Glutamatergic neuron (in vitro differentiated cells): ENCODE data around the gene RBM18. TPM values are rescaled to one million over a fixed set of nuclear protein-coding genes. Genes with fewer than 3 reads are reported as not detected.
A peak's percentile ranks its signal among the peaks of the same experiment; 100 is the strongest.

Experiments used
- DNase-seq: peaks from one replicate; pipeline ENCODE4 v3.0.0; 2022
- H3K27ac Mint-ChIP-seq: one replicate; pipeline ENCODE4 v1.8.0; 2020; ENCODE audit warnings: mild to moderate bottlenecking, mixed read lengths, inconsistent platforms; ENCODE audit not compliant: unreplicated experiment
- H3K27me3 Mint-ChIP-seq: one replicate; pipeline ENCODE4 v1.8.0; 2020; ENCODE audit warnings: mild to moderate bottlenecking, moderate library complexity, mixed read lengths, inconsistent platforms; ENCODE audit not compliant: unreplicated experiment
- H3K36me3 Mint-ChIP-seq: one replicate; pipeline ENCODE4 v1.8.0; 2020; ENCODE audit warnings: mild to moderate bottlenecking, mixed read lengths, inconsistent platforms; ENCODE audit not compliant: unreplicated experiment
- H3K4me1 Mint-ChIP-seq: one replicate; pipeline ENCODE4 v1.8.0; 2020; ENCODE audit warnings: mild to moderate bottlenecking, low read depth, mixed read lengths, inconsistent platforms; ENCODE audit not compliant: unreplicated experiment
- H3K4me3 Mint-ChIP-seq: one replicate; pipeline ENCODE4 v1.8.0; 2020; ENCODE audit warnings: mild to moderate bottlenecking, mixed read lengths, inconsistent platforms; ENCODE audit not compliant: unreplicated experiment
- H3K9me3 Mint-ChIP-seq: one replicate; pipeline ENCODE4 v1.8.0; 2020; ENCODE audit warnings: mild to moderate bottlenecking, moderate library complexity, mixed read lengths, inconsistent platforms; ENCODE audit not compliant: unreplicated experiment
- total RNA-seq: library from RNA; stranded (reverse); fragmentation: NEBNext Ultra II Directional; extraction: Animal tissue kit (Norgen Biotek cat#: 25700); gene quantifications from one replicate; pipeline ENCODE4 v1.2.1, GENCODE V29; 2021; ENCODE audit not compliant: unreplicated experiment
- TF ChIP-seq, protein P1 (sequence below): fragments of 200-600 bp; sonication (generic); IDR thresholded peaks from one replicate; pipeline ENCODE4 v1.5.0; 2021; ENCODE audit not compliant: partially characterized antibody, unreplicated experiment

Gene RBM18
- total RNA-seq, 1 donor from 2014 or later: 27.3 TPM

DNA sequence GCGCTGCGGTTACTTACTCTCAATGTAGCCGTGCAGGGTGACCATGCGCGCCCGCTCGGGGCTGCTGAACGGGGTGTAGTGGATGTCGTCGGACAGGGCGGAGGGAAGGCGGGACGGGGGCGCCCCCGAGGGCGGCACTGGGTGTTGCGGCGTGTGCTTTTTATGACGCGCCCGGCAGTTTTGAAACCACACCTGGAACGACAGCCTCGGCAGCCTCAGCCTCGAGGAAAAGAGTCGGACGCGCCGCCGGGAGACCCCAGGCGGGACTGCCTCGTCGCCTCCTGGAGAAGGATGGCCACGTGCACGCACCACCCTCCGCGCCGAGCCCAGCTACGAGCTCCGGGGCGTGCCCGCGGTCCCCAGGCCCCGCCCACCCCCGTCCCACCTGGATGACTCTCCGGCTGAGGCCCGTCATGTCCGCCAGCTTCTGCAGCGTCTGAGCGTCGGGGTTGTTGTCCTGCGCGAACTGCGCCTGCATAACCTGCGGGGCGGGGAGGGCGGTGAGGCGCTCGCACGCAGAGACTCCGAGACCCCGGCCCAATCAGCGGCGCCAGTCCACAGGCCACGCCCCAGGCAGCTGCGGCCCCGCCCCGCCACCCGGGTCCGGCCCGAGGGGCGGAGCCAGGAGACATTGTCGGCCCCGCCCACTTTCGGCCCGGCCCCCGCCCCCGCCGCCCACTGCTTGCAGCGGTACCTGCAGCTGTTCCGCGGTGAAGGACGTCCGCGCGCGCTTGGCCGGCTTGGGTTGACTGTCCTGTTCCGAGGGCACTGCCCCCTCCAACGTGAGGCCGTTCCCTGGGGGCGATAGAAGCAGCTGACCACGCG, 50.8 kb downstream of the RBM18 start:
- DNase-seq: peak; percentile 86
- Mint-ChIP-seq H3K4me1 (peaks cover 9% of the 10 kb centered on the region), H3K27me3 (peaks cover 28% of the 10 kb centered on the region), H3K4me3 (peak overlapping the region; percentile 81), H3K9me3 (peaks cover 16% of the 10 kb centered on the region), H3K27ac (no peak overlapping the region), H3K36me3 (peaks cover 10% of the 10 kb centered on the region)
- TF ChIP-seq, protein P1, sequence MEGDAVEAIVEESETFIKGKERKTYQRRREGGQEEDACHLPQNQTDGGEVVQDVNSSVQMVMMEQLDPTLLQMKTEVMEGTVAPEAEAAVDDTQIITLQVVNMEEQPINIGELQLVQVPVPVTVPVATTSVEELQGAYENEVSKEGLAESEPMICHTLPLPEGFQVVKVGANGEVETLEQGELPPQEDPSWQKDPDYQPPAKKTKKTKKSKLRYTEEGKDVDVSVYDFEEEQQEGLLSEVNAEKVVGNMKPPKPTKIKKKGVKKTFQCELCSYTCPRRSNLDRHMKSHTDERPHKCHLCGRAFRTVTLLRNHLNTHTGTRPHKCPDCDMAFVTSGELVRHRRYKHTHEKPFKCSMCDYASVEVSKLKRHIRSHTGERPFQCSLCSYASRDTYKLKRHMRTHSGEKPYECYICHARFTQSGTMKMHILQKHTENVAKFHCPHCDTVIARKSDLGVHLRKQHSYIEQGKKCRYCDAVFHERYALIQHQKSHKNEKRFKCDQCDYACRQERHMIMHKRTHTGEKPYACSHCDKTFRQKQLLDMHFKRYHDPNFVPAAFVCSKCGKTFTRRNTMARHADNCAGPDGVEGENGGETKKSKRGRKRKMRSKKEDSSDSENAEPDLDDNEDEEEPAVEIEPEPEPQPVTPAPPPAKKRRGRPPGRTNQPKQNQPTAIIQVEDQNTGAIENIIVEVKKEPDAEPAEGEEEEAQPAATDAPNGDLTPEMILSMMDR: no peak

DNA sequence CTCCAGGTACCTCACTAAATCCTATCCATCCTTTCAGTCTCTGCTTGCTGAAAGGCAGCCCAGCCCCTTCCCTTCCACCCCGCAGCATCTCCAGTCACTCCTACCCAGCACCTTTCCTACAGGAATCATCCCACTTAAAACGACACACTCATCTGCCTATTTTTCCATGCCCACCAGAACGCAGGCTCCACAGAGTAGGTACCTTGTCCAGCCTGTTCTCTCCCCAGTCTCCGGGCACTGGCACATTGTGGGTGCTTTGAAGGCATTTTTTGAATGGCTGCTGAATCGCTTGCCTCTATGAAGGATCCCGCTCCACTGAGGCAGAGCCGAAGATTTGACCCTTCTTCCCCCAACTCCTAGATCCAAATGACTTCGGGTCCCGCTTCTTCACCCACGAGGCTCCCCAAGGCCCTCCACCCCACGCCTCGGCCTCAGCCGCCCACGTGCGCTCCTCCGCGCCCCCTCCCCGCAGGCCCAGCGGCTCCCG, 51.5 kb downstream of the RBM18 start:
- H3K4me3 Mint-ChIP-seq: peak overlapping the region; percentile 43
- H3K9me3 Mint-ChIP-seq: peaks cover 11% of the 10 kb centered on the region
- H3K27me3 Mint-ChIP-seq: peaks cover 21% of the 10 kb centered on the region
- no peak overlapping the region for H3K27ac Mint-ChIP-seq
- TF ChIP-seq, protein P1: no peak
- peaks cover 4% of the 10 kb centered on the region for H3K4me1 Mint-ChIP-seq
- H3K36me3 Mint-ChIP-seq: peaks cover 5% of the 10 kb centered on the region
- no peak for DNase-seq

DNA sequence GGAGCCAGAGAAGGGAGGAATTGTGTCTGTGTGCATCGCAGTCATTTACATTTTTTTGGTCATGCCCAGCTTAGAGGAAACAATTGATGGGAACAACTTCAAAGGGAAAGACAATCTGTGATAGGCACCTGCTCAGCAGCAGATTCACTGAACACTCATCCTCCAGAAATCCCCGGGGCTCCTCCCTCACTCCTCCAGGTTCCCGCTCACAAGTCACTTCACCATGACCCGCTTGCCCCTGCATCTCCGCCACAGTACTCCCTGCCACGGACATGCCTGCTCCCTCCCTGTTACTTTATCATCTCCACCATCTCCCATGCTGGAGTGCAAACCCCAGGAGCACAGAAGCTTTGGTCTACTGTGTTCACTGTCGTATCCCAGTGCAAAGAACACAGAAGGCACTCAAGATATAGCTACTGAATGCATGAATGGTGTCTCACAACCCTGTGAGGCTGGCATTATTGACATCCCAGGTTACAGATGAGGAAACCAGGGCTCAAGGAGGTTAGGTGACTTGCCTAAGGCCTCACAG, 52.1 kb downstream of the RBM18 start:
- no peak overlapping the region for H3K27ac Mint-ChIP-seq
- peaks cover 16% of the 10 kb centered on the region for H3K27me3 Mint-ChIP-seq
- TF ChIP-seq, protein P1: no peak
- H3K36me3 Mint-ChIP-seq: peaks cover 4% of the 10 kb centered on the region
- H3K4me3 Mint-ChIP-seq: peak overlapping the region; percentile 43
- peaks cover 5% of the 10 kb centered on the region for H3K9me3 Mint-ChIP-seq
- no peaks in the 10 kb centered on the region for H3K4me1 Mint-ChIP-seq
- DNase-seq: no peak

DNA sequence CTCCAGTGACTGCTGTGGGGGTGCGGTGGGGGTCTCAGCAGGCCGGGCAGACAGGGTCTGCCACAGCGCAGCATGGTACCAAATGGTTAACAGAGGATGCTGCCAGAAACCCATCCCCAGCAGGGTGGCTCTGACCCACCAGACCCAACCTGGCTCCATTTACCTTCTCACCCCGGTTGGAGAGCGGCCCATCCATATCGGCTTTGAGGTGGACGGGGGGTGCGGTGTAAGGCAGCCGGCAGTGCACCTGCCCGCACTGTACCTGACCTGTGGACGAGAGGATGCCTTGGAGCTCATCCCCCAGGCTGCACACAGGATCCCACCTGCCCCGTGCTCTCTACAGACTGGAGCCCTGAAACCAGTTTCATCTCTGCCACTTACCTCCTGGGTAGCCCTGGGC, 55.2 kb downstream of the RBM18 start:
- DNase-seq: no peak

More for the DNA sequence above, 55.2 kb downstream of the RBM18 start:
- Mint-ChIP-seq H3K27ac (no peak overlapping the region), H3K9me3 (peaks cover 4% of the 10 kb centered on the region), H3K4me1 (no peaks in the 10 kb centered on the region), H3K36me3 (no peaks in the 10 kb centered on the region), H3K27me3 (peaks cover 6% of the 10 kb centered on the region), H3K4me3 (no peak overlapping the region)
- TF ChIP-seq, protein P1: no peak
